A549 (cell line): ENCODE results near the gene ARHGEF1. TPM values are rescaled to one million over a fixed set of nuclear protein-coding genes. Genes with fewer than 3 reads are reported as not detected.

ENCODE experiments used
- ATAC-seq, 2 experiments: fragments of 200-7000 bp in 1 of 2; fragments of >200 bp in 1 of 2; cut with Nextera tagmentation in 1 of 2; cut with Tn5 transposase in 1 of 2; 3 replicates each; pipeline versions ENCODE4 v1.8.0 to v1.9.1; 2018 to 2020; ENCODE audit warnings: mild to moderate bottlenecking in 1 of 2, moderate library complexity in 1 of 2
- CTCF ChIA-PET: fragments of 300-600 bp; sonication (Branson Sonifier 250); formaldehyde crosslinking; extraction: SDS; loops from one replicate; lab custom pipeline; 2021; ENCODE audit warnings: antibody characterized with exemption, inconsistent platforms; lab: Yijun Ruan, JAX
- POLR2A ChIA-PET: fragments of 350-600 bp; formaldehyde crosslinking; extraction: SDS; loops from one replicate; lab custom pipeline; 2021; ENCODE audit warnings: antibody characterized with exemption, inconsistent platforms; lab: Yijun Ruan, JAX
- DNase-seq, 2 experiments: peaks; one replicate each; pipeline versions ENCODE4 v3.0.0 to v3.0.0-alpha.2; 2011 to 2016; ENCODE audit warnings: low read depth in 1 of 2, low spot score in 1 of 2
- FAIRE-seq: peaks from 2 replicates; lab custom pipeline; 2011; peaks lifted over from hg19 to GRCh38; lab: Jason Lieb, UNC
- H3K27ac ChIP-seq, 2 experiments: fragments of >200 bp; sonication (Bioruptor Twin); formaldehyde crosslinking; 3 replicates each; pipeline ENCODE4 v1.5.1; 2016 to 2017
- H3K4me1 ChIP-seq: fragments of >200 bp; sonication (Bioruptor Twin); formaldehyde crosslinking; 3 replicates; pipeline ENCODE4 v1.6.1; 2016
- H3K4me2 ChIP-seq: fragments of >200 bp; sonication (Bioruptor Twin); formaldehyde crosslinking; 3 replicates; pipeline ENCODE4 v1.6.1; 2016
- H3K4me3 ChIP-seq: fragments of >200 bp; sonication (Bioruptor Twin); formaldehyde crosslinking; 3 replicates; pipeline ENCODE4 v1.5.1; 2016
- H3K9me3 ChIP-seq: fragments of >200 bp; sonication (Bioruptor Twin); formaldehyde crosslinking; 3 replicates; pipeline ENCODE4 v1.6.1; 2016
- CBX2 ChIP-seq: fragments of 200-600 bp; sonication (generic); IDR thresholded peaks from 2 replicates; pipeline ENCODE4 v1.6.1; 2016; ENCODE audit warnings: low read depth, mild to moderate bottlenecking, borderline replicate concordance
- CBX8 ChIP-seq: fragments of 200-600 bp; sonication (generic); IDR thresholded peaks from 2 replicates; pipeline ENCODE4 v1.6.1; 2016
- CEBPB ChIP-seq, 2 experiments: fragments of >200 bp in 1 of 2; sonication (Bioruptor Twin) in 1 of 2; formaldehyde crosslinking in 1 of 2; IDR thresholded peaks; 2 replicates each; pipeline ENCODE4 v1.6.1; 2012 to 2016
- E2F6 ChIP-seq: IDR thresholded peaks from 2 replicates; pipeline ENCODE4 v1.6.1; 2012; ENCODE audit warnings: low read depth, borderline replicate concordance
- EHF ChIP-seq: fragments of 250-450 bp; sonication (Bioruptor Pico); IDR thresholded peaks from 2 replicates; pipeline ENCODE4 v1.5.0; 2020; ENCODE audit warnings: mild to moderate bottlenecking
- EHMT2 ChIP-seq: fragments of 200-600 bp; sonication (generic); IDR thresholded peaks from 2 replicates; pipeline ENCODE4 v1.6.1; 2016; ENCODE audit warnings: antibody characterized with exemption, low read depth, mild to moderate bottlenecking, moderate library complexity
- FOSB ChIP-seq: fragments of 250-450 bp; sonication (Bioruptor Pico); IDR thresholded peaks from 2 replicates; pipeline ENCODE4 v1.5.0; 2020; ENCODE audit warnings: mild to moderate bottlenecking, moderate library complexity
- FOXS1 ChIP-seq: fragments of 250-450 bp; sonication (Bioruptor Pico); IDR thresholded peaks from 2 replicates; pipeline ENCODE4 v1.5.0; 2020; ENCODE audit warnings: mild to moderate bottlenecking, moderate library complexity
- GATA3 ChIP-seq: IDR thresholded peaks from 2 replicates; pipeline ENCODE4 v1.6.1; 2012; ENCODE audit warnings: borderline replicate concordance
- HDAC2 ChIP-seq: fragments of 200-600 bp; sonication (generic); IDR thresholded peaks from 2 replicates; pipeline ENCODE4 v1.6.1; 2016
- HOXA7 ChIP-seq: fragments of 250-450 bp; sonication (Bioruptor Pico); IDR thresholded peaks from 2 replicates; pipeline ENCODE4 v1.5.0; 2020; ENCODE audit warnings: mild to moderate bottlenecking, moderate library complexity
- HOXB5 ChIP-seq: fragments of 250-450 bp; sonication (Bioruptor Pico); IDR thresholded peaks from 2 replicates; pipeline ENCODE4 v1.5.0; 2020; ENCODE audit warnings: mild to moderate bottlenecking, moderate library complexity
- MAFK ChIP-seq: fragments of 450-650 bp; IDR thresholded peaks from 2 replicates; pipeline ENCODE4 v1.6.1; 2014; ENCODE audit not compliant: partially characterized antibody
- MAX ChIP-seq: IDR thresholded peaks from 2 replicates; pipeline ENCODE4 v1.6.1; 2012
- NFE2L2 ChIP-seq: fragments of 150-350 bp; conservative IDR thresholded peaks from 2 replicates; pipeline ENCODE4 v1.6.1; 2014; ENCODE audit warnings: low read length
- NR3C1 ChIP-seq: fragments of >200 bp; sonication (Bioruptor Twin); formaldehyde crosslinking; IDR thresholded peaks from 3 replicates; pipeline ENCODE4 v1.6.1; 2017
- PBX3 ChIP-seq: IDR thresholded peaks from 2 replicates; pipeline ENCODE4 v1.6.1; 2012
- PHF8 ChIP-seq: fragments of 200-600 bp; sonication (generic); IDR thresholded peaks from 2 replicates; pipeline ENCODE4 v1.6.1; 2016; ENCODE audit warnings: low read depth, mild to moderate bottlenecking, antibody characterized with exemption, moderate library complexity, borderline replicate concordance
- POLR2A ChIP-seq: IDR thresholded peaks from 2 replicates; pipeline ENCODE4 v1.6.1; 2012; ENCODE audit warnings: mild to moderate bottlenecking, low read length
- POLR2AphosphoS2 ChIP-seq: conservative IDR thresholded peaks from 2 replicates; pipeline ENCODE4 v1.6.1; 2012; ENCODE audit warnings: low read length, improper control_type of control experiment, inconsistent platforms
- RAD21 ChIP-seq, 2 experiments: fragments of >200 bp in 1 of 2; sonication (Bioruptor Twin) in 1 of 2; formaldehyde crosslinking in 1 of 2; IDR thresholded peaks in 1 of 2; conservative IDR thresholded peaks in 1 of 2; 2 replicates in 1 of 2; 3 replicates in 1 of 2; pipeline ENCODE4 v1.6.1; 2012 to 2018; ENCODE audit warnings: inconsistent platforms in 1 of 2
- RARB ChIP-seq: fragments of 250-450 bp; sonication (Bioruptor Pico); IDR thresholded peaks from 2 replicates; pipeline ENCODE4 v1.8.0; 2021; ENCODE audit warnings: mild to moderate bottlenecking, moderate library complexity
- RCOR1 ChIP-seq: fragments of 150-350 bp; IDR thresholded peaks from 2 replicates; pipeline ENCODE4 v1.6.1; 2014; ENCODE audit warnings: antibody characterized with exemption, low read length, low read depth
- RNF2 ChIP-seq: fragments of 200-600 bp; sonication (generic); IDR thresholded peaks from 2 replicates; pipeline ENCODE4 v1.6.1; 2016; ENCODE audit warnings: low read depth, mild to moderate bottlenecking, antibody characterized with exemption, moderate library complexity, borderline replicate concordance
- SREBF2 ChIP-seq: fragments of 450-650 bp; IDR thresholded peaks from 2 replicates; pipeline ENCODE4 v1.6.1; 2014; ENCODE audit warnings: mild to moderate bottlenecking, moderate library complexity
- TFCP2L1 ChIP-seq: fragments of 250-450 bp; sonication (Bioruptor Pico); IDR thresholded peaks from 2 replicates; pipeline ENCODE4 v1.5.0; 2021; ENCODE audit warnings: mild to moderate bottlenecking
- WGBS: methylation state at CpG from one replicate; pipeline ENCODE4 v1.1.6; 2017; ENCODE audit errors: missing lambda C conversion rate; 5-methylcytosine and 5-hydroxymethylcytosine counted together
- polyA plus RNA-seq, 4 experiments: library from polyadenylated mRNA; depleted of rRNA in 3 of 4; stranded (reverse); fragments of >200 nt; fragmentation: RNase III in 1 of 4; extraction: RNeasy Plus Mini Kit Qiagen cat#74134 plus additional on column Dnase treatment in 1 of 4; gene quantifications; 2 replicates in 3 of 4; 3 replicates in 1 of 4; pipeline ENCODE4 v1.2.3, GENCODE V29; 2011 to 2017

ARHGEF1 gene
- polyA plus RNA-seq, 2 of the 4 experiments (the other 2 are of a cell fraction), result 38.0 to 84.2 TPM

- WGBS, result 68% methylated on average over 30 of the region's 30 CpGs
- H3K4me2 ChIP-seq, result no peak within 1 kb of the TSS
- POLR2A ChIA-PET, result interaction anchor here (2.3 kb wide), 1 partner anchor 15 kb away, joined by 10 read pairs; the partner anchor contains the start of gene RPS19
- peak in 1 of 2 experiments; percentile 58 for DNase-seq
- peak; percentile 20 to 68; a peak in 4 of 6 replicates for ATAC-seq
- CTCF ChIA-PET, result interaction anchor here (1.5 to 2.6 kb wide), 5 partner anchors 9 to 281 kb away, joined by 3 to 14 read pairs (median 7); partner anchors contain the start of gene CEACAM3
- TF ChIP-seq E2F6 (peak; percentile 80), NR3C1 (no peak), PHF8 (no peak), EHMT2 (no peak), MAX (peak; percentile 47; the same call in 1 of the 2 replicates)
- no peaks in the 10 kb centered on the region for H3K4me1 ChIP-seq
- FAIRE-seq, result peak; percentile 46
- no peak within 1 kb of the TSS for H3K4me3 ChIP-seq
- no peak within 1 kb of the TSS for H3K27ac ChIP-seq
- no peaks in the 10 kb centered on the region for H3K9me3 ChIP-seq
These were observed 38.4 kb upstream of the ARHGEF1 start, which contains the start of gene LYPD4 for GRCh38 chr19:41844601-41845000. Gene LYPD4 (minus strand): TSS chr19:41844683. CDS start chr19:41839285, 5,398 bp downstream.

- Histone ChIP-seq H3K4me1 (no peaks in the 10 kb centered on the region), H3K4me3 (no peak within 1 kb of the TSS), H3K4me2 (no peak within 1 kb of the TSS), H3K9me3 (no peaks in the 10 kb centered on the region), H3K27ac (no peak within 1 kb of the TSS)
- FAIRE-seq (no peak), ATAC-seq (no peak), DNase-seq (no peak)
- ChIA-PET CTCF (interaction anchor here (1.6 to 2.6 kb wide), 4 partner anchors 9 to 281 kb away, joined by 4 to 14 read pairs (median 8); partner anchors contain the start of gene CEACAM3), POLR2A (interaction anchor here (2.3 kb wide), 1 partner anchor 15 kb away, joined by 10 read pairs; the partner anchor contains the start of gene RPS19)
- WGBS, result 94% methylated on average over 3 of the region's 3 CpGs
- TF ChIP-seq CEBPB (IDR thresholded peaks at IDR 0.05) (no peak), POLR2AphosphoS2 (no peak), FOSB (CRISPR knock-in tag) (no peak), TFCP2L1 (CRISPR knock-in tag) (no peak), RCOR1 (no peak), EHF (no peak), HDAC2 (no peak), HOXA7 (CRISPR knock-in tag) (no peak), HOXB5 (CRISPR knock-in tag) (no peak), RARB (CRISPR knock-in tag) (no peak), CBX2 (no peak), CBX8 (no peak)
These were observed 38.2 kb upstream of the ARHGEF1 start, which contains the start of gene DMRTC2 for GRCh38 chr19:41845001-41845050. Gene DMRTC2 (plus strand): TSS chr19:41845042. CDS start chr19:41847429, 2,387 bp downstream.

- DNase-seq, result no peak
- no peak for FAIRE-seq
- POLR2A ChIA-PET, result interaction anchor here (2.3 kb wide), 1 partner anchor 15 kb away, joined by 10 read pairs; the partner anchor contains the start of gene RPS19
- Histone ChIP-seq H3K4me1 (no peaks in the 10 kb centered on the region), H3K27ac (no peak overlapping the region), H3K9me3 (no peaks in the 10 kb centered on the region), H3K4me3 (no peak overlapping the region), H3K4me2 (no peak overlapping the region)
- 84% methylated on average over 20 of the region's 23 CpGs for WGBS
- no peak for ATAC-seq
- no peak for TF ChIP-seq PBX3
- TF ChIP-seq RAD21 (conservative IDR thresholded peaks at IDR 0.05 in 1 of 2, IDR thresholded peaks at IDR 0.05 in 1 of 2), result no peak
- no peak for TF ChIP-seq CEBPB (IDR thresholded peaks at IDR 0.05)
- TF ChIP-seq FOXS1, result no peak
- no peak for TF ChIP-seq POLR2AphosphoS2
- no peak for TF ChIP-seq RARB (CRISPR knock-in tag)
- no peak for TF ChIP-seq RNF2
- no peak for TF ChIP-seq EHF
- no peak for TF ChIP-seq SREBF2
- no peak for TF ChIP-seq MAX
- TF ChIP-seq POLR2A, result no peak
- TF ChIP-seq NFE2L2, result no peak
- TF ChIP-seq HOXB5 (CRISPR knock-in tag), result no peak
- TF ChIP-seq EHMT2, result no peak
- no peak for TF ChIP-seq PHF8
- no peak for TF ChIP-seq GATA3
- TF ChIP-seq MAFK, result no peak
- CTCF ChIA-PET, result interaction anchor here (1.6 to 16.4 kb wide), 4 partner anchors 10 to 50 kb away, joined by 7 to 243 read pairs (median 11); partner anchors contain the start of gene CEACAM3
These were observed 37.9 kb upstream of the ARHGEF1 start for GRCh38 chr19:41845051-41845590.
